K562 (cell line): ENCODE measurements around the gene MRPS18B. TPM values are rescaled to one million over a fixed set of nuclear protein-coding genes. Genes with fewer than 3 reads are reported as not detected.

Source experiments
- ARID3A ChIP-seq: IDR thresholded peaks from 2 replicates; pipeline ENCODE4 v1.6.1; 2012; ENCODE audit warnings: low read depth, low read length, improper control_type of control experiment, borderline replicate concordance
- CTCF ChIP-seq, 3 experiments: IDR thresholded peaks in 2 of 3; conservative IDR thresholded peaks in 1 of 3; 2 replicates each; pipeline ENCODE4 v1.5.1; 2011 to 2012; ENCODE audit warnings: low read length in 3 of 3, mild to moderate bottlenecking in 3 of 3, control low read depth in 2 of 3, improper control_type of control experiment in 1 of 3, inconsistent platforms in 1 of 3, low read depth in 1 of 3, mixed read lengths in 1 of 3, moderate library complexity in 1 of 3; ENCODE audit not compliant: insufficient read depth in 2 of 3
- DEAF1 ChIP-seq: fragments of 450-650 bp; formaldehyde crosslinking; IDR thresholded peaks from 2 replicates; pipeline ENCODE4 v1.4.0; 2020; ENCODE audit warnings: mild to moderate bottlenecking, moderate library complexity
- FOXM1 ChIP-seq, 2 experiments: fragments of 450-650 bp in 1 of 2; sonication (generic) in 1 of 2; formaldehyde crosslinking in 1 of 2; IDR thresholded peaks; 2 replicates each; pipeline versions ENCODE4 v1.6.1 to v1.9.0; 2017 to 2022; ENCODE audit warnings: low read depth in 2 of 2, mild to moderate bottlenecking in 2 of 2, missing genetic modification reagents in 1 of 2, moderate library complexity in 1 of 2
- MYC ChIP-seq, 2 experiments: fragments of 250-450 bp in 1 of 2; sonication (Bioruptor Pico) in 1 of 2; IDR thresholded peaks; 2 replicates each; pipeline versions ENCODE4 v1.5.1 to v1.6.1; 2012 to 2021; ENCODE audit warnings: low read depth in 2 of 2, borderline replicate concordance in 1 of 2, improper control_type of control experiment in 1 of 2, low read length in 1 of 2, mild to moderate bottlenecking in 1 of 2, moderate library complexity in 1 of 2
- POLR2A ChIP-seq: fragments of 450-650 bp; conservative IDR thresholded peaks from 2 replicates; pipeline ENCODE4 v1.6.1; 2016
- POLR2AphosphoS5 ChIP-seq: IDR thresholded peaks from 2 replicates; pipeline ENCODE4 v1.6.1; 2011; ENCODE audit warnings: mild to moderate bottlenecking, low read depth, low read length, moderate library complexity; ENCODE audit not compliant: control insufficient read depth, insufficient read depth
- POLR2G ChIP-seq: fragments of 200-400 bp; formaldehyde crosslinking; IDR thresholded peaks from 2 replicates; pipeline ENCODE4 v1.6.1; 2017; ENCODE audit warnings: low read depth, mild to moderate bottlenecking, antibody characterized with exemption, low read length, moderate library complexity
- RAD21 ChIP-seq, 2 experiments: fragments of 250-450 bp in 1 of 2; fragments of 450-650 bp in 1 of 2; sonication (Bioruptor Pico) in 1 of 2; formaldehyde crosslinking in 1 of 2; IDR thresholded peaks in 1 of 2; conservative IDR thresholded peaks in 1 of 2; 2 replicates each; pipeline versions ENCODE4 v1.4.0 to v1.8.0; 2020 to 2022; ENCODE audit warnings: mild to moderate bottlenecking in 2 of 2, moderate library complexity in 1 of 2
- RBFOX2 ChIP-seq: fragments of 200-400 bp; formaldehyde crosslinking; IDR thresholded peaks from 2 replicates; pipeline ENCODE4 v1.6.1; 2017; ENCODE audit warnings: low read depth, mild to moderate bottlenecking, low read length, moderate library complexity
- RHOXF2B ChIP-seq: fragments of 250-450 bp; sonication (Bioruptor Pico); conservative IDR thresholded peaks from 2 replicates; pipeline ENCODE4 v1.5.1; 2021
- TBL1XR1 ChIP-seq, 2 experiments: IDR thresholded peaks; 2 replicates each; pipeline ENCODE4 v1.6.1; 2012; ENCODE audit warnings: improper control_type of control experiment in 2 of 2, low read length in 2 of 2, mild to moderate bottlenecking in 1 of 2
- ZNF23 ChIP-seq: fragments of 250-450 bp; sonication (Bioruptor Pico); IDR thresholded peaks from 2 replicates; pipeline ENCODE4 v1.4.0; 2020; ENCODE audit warnings: mild to moderate bottlenecking
- ZNF551 ChIP-seq: fragments of 250-450 bp; sonication (Bioruptor Pico); IDR thresholded peaks from 2 replicates; pipeline ENCODE4 v1.5.0; 2021; ENCODE audit warnings: mild to moderate bottlenecking, moderate library complexity
- polyA plus RNA-seq, 8 experiments: library from polyadenylated mRNA; depleted of rRNA in 4 of 8; stranded (reverse) in 5 of 8; unstranded in 3 of 8; fragments of >200 nt; fragmentation: Nextera tagmentation in 2 of 8; fragmentation: Illumina TruSeq in 1 of 8; extraction: Ambion mirVana in 2 of 8; extraction: Trizol in 1 of 8; gene quantifications; 2 replicates each; pipeline versions ENCODE4 v1.2.1 to v1.2.3, GENCODE V29; 2011 to 2014; ENCODE audit warnings: inconsistent platforms in 1 of 8, missing spikeins in 1 of 8
- total RNA-seq, 7 experiments: library from RNA; depleted of rRNA in 6 of 7; stranded (reverse); fragments of >200 nt in 6 of 7; fragmentation: Illumina TruSeq in 2 of 7; extraction: Trizol in 2 of 7; gene quantifications; 2 replicates each; pipeline versions ENCODE4 v1.2.1 to v1.2.3, GENCODE V29; 2011 to 2021; ENCODE audit warnings: low replicate concordance in 1 of 7

MRPS18B gene
- total and polyA plus RNA-seq, 9 of the 15 experiments (the other 6 are each of a cell fraction or from before 2014, with no cell fraction given) = 132 to 383 (median 178) TPM

GRCh38 chr6:30612213-30612612, 5.4 kb upstream of the MRPS18B start (continued):
- TF ChIP-seq DEAF1 (CRISPR knock-in tag) (peak; percentile 38; the same call in 1 of the 2 replicates), FOXM1 (IDR thresholded peaks at IDR 0.05; ENCODE audit: low read depth) (no peak), FOXM1 (CRISPR knock-in tag; IDR thresholded peaks at IDR 0.05; ENCODE audit: low read depth) (0 out of 2 replicates have a peak, but pooled peaks have one; percentile 34), MYC (IDR thresholded peaks at IDR 0.05; ENCODE audit: low read depth, low read length) (no peak), MYC (CRISPR knock-in tag; IDR thresholded peaks at IDR 0.05; ENCODE audit: borderline replicate concordance, low read depth) (no peak), ZNF23 (CRISPR knock-in tag) (no peak), ARID3A (0 out of 2 replicates have a peak, but pooled peaks have one; percentile 57), CTCF (IDR thresholded peaks at IDR 0.05 in 2 of 3, conservative IDR thresholded peaks at IDR 0.05 in 1 of 3; ENCODE audit: insufficient read depth in 2 of 3, low read depth in 1 of 3, low read length in 3 of 3) (peak in 2 of 3 experiments; percentile 43 to 53; a peak in 3 of 6 replicates), RBFOX2 (0 out of 2 replicates have a peak, but pooled peaks have one; percentile 40), POLR2A (0 out of 2 replicates have a peak, but pooled peaks have one; percentile 32), POLR2G (peak; percentile 37; the same call in 1 of the 2 replicates), ZNF551 (CRISPR knock-in tag) (0 out of 2 replicates have a peak, but pooled peaks have one; percentile 5), RAD21 (CRISPR knock-in tag; conservative IDR thresholded peaks at IDR 0.05 in 1 of 2, IDR thresholded peaks at IDR 0.05 in 1 of 2) (0 out of 4 replicates have a peak, but pooled peaks of 1 of the 2 experiments have one; percentile 6), POLR2AphosphoS5 (0 out of 2 replicates have a peak, but pooled peaks have one; percentile 6), RHOXF2B (no peak), TBL1XR1 (IDR thresholded peaks at IDR 0.05; ENCODE audit: low read length in 2 of 2) (peak in 1 of 2 experiments; percentile 42; a peak in 1 of 4 replicates)
